Panc1 (cell line): ENCODE results near the gene GOLGA2.

Source experiments
- POLR2AphosphoS5 ChIP-seq: IDR thresholded peaks from 2 replicates; pipeline ENCODE4 v1.6.1; 2012; ENCODE audit warnings: mild to moderate bottlenecking, low read depth, low read length, moderate library complexity
- SIN3A ChIP-seq: IDR thresholded peaks from 2 replicates; pipeline ENCODE4 v1.6.1; 2012; ENCODE audit warnings: low read depth, mild to moderate bottlenecking, low read length, moderate library complexity, borderline replicate concordance; ENCODE audit not compliant: insufficient read depth
- TF ChIP-seq, protein P1 (sequence below): fragments of 450-650 bp; IDR thresholded peaks from 2 replicates; pipeline ENCODE4 v1.5.1; 2017; ENCODE audit warnings: mild to moderate bottlenecking

DNA sequence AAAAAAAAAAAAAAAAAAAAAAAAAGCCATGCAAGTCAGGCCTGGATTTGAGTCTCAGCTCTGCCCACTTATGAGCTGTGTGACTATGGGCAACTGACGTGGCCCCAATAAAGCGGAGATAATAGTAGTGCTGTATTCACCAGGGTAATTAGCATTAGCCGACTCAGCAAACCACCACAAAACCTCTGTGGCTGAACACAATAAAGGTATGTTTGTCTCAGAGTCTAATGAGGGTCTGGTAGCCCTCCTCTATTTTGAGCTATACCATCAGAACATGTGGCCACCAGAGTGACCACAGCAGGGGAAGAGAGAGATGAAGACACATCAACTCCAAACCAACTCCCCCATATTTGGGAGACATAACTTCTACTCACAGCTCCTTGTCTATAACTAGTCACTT lies 16.2 kb upstream of the GOLGA2 start:
- TF ChIP-seq, protein P1, sequence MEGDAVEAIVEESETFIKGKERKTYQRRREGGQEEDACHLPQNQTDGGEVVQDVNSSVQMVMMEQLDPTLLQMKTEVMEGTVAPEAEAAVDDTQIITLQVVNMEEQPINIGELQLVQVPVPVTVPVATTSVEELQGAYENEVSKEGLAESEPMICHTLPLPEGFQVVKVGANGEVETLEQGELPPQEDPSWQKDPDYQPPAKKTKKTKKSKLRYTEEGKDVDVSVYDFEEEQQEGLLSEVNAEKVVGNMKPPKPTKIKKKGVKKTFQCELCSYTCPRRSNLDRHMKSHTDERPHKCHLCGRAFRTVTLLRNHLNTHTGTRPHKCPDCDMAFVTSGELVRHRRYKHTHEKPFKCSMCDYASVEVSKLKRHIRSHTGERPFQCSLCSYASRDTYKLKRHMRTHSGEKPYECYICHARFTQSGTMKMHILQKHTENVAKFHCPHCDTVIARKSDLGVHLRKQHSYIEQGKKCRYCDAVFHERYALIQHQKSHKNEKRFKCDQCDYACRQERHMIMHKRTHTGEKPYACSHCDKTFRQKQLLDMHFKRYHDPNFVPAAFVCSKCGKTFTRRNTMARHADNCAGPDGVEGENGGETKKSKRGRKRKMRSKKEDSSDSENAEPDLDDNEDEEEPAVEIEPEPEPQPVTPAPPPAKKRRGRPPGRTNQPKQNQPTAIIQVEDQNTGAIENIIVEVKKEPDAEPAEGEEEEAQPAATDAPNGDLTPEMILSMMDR = no peak
- no peak for TF ChIP-seq POLR2AphosphoS5
- no peak for TF ChIP-seq SIN3A
